ENCODE data around the gene ANK2.

ANK2 gene

GRCh38 chr4:113409181-113409580 is 359.7 kb downstream of the ANK2 start:
- no peak overlapping the region for H3K4me3 ChIP-seq
- no peak overlapping the region for H3K27ac ChIP-seq

- Histone ChIP-seq H3K27ac (no peak overlapping the region), H3K4me3 (no peak overlapping the region)
Observed at GRCh38 chr4:113410686-113411085, 361.2 kb downstream of the ANK2 start.

- no peak overlapping the region for H3K4me3 ChIP-seq
- H3K27ac ChIP-seq = no peak overlapping the region
Observed at GRCh38 chr4:113411496-113411938, 362.1 kb downstream of the ANK2 start.

- no peak overlapping the region for H3K4me3 ChIP-seq
- no peak overlapping the region for H3K27ac ChIP-seq
Observed at GRCh38 chr4:113419631-113420030, 370.2 kb downstream of the ANK2 start.

- Histone ChIP-seq H3K27ac (no peak overlapping the region), H3K4me3 (no peak overlapping the region)
Observed at GRCh38 chr4:113420938-113421337, 371.5 kb downstream of the ANK2 start.

- no peak overlapping the region for H3K27ac ChIP-seq
- H3K4me3 ChIP-seq = no peak overlapping the region
Observed at GRCh38 chr4:113423631-113424030, 374.2 kb downstream of the ANK2 start.

- Histone ChIP-seq H3K27ac (peak overlapping the region in 2 of 21 experiments; percentile 8 to 11), H3K4me3 (no peak overlapping the region)
Observed at GRCh38 chr4:113433116-113433515, 383.7 kb downstream of the ANK2 start.
